Activated B cell treated with CpG ODN at 0.5 μM for 24 hours (primary cell): ENCODE measurements around the gene PRELID2. TPM values are rescaled to one million over a fixed set of nuclear protein-coding genes. Genes with fewer than 3 reads are reported as not detected.

Experiments used
- ATAC-seq: fragments of 200-7000 bp; cut with Tn5 transposase; one replicate; pipeline ENCODE4 v1.10.0; 2021; ENCODE audit warnings: low read depth, mild to moderate bottlenecking, moderate library complexity
- CTCF ChIA-PET: fragments of 350-600 bp; sonication (Branson Sonifier 250); formaldehyde crosslinking; loops from one replicate; lab custom pipeline; 2021; ENCODE audit warnings: antibody characterized with exemption; lab: Charles Lee
- POLR2A ChIA-PET: fragments of 350-600 bp; sonication (Branson Sonifier 250); formaldehyde crosslinking; loops from one replicate; lab custom pipeline; 2021; ENCODE audit warnings: antibody characterized with exemption; lab: Charles Lee
- DNase-seq: peaks from one replicate; pipeline ENCODE4 v3.0.0; 2022
- H3K27ac Mint-ChIP-seq: one replicate; pipeline ENCODE4 v1.8.0; 2020; ENCODE audit warnings: mixed read lengths
- H3K27me3 Mint-ChIP-seq: one replicate; pipeline ENCODE4 v1.8.0; 2021; ENCODE audit warnings: mixed read lengths
- H3K36me3 Mint-ChIP-seq: one replicate; pipeline ENCODE4 v1.8.0; 2021; ENCODE audit warnings: low read depth, mixed read lengths
- H3K4me1 Mint-ChIP-seq: one replicate; pipeline ENCODE4 v1.8.0; 2021; ENCODE audit warnings: mixed read lengths
- H3K4me3 Mint-ChIP-seq: one replicate; pipeline ENCODE4 v1.8.0; 2020; ENCODE audit warnings: mild to moderate bottlenecking, mixed read lengths
- H3K9me3 Mint-ChIP-seq: one replicate; pipeline ENCODE4 v1.8.0; 2020; ENCODE audit warnings: mixed read lengths
- intact Hi-C: fragments of 100-400 bp; cut with micrococcal nuclease; formaldehyde crosslinking; loops from one replicate; pipeline ENCODE4 v1.15.1; 2024
- total RNA-seq: library from RNA; stranded (reverse); gene quantifications from 2 replicates; pipeline ENCODE4 v1.2.3, GENCODE V29; 2022
- TF ChIP-seq, protein P1 (sequence below): fragments of 200-600 bp; IDR thresholded peaks from one replicate; pipeline ENCODE4 v1.8.0; 2022; ENCODE audit warnings: antibody characterized with exemption, mild to moderate bottlenecking

PRELID2 gene
- total RNA-seq, 1 donor from 2014 or later, result 3.3 TPM

DNA sequence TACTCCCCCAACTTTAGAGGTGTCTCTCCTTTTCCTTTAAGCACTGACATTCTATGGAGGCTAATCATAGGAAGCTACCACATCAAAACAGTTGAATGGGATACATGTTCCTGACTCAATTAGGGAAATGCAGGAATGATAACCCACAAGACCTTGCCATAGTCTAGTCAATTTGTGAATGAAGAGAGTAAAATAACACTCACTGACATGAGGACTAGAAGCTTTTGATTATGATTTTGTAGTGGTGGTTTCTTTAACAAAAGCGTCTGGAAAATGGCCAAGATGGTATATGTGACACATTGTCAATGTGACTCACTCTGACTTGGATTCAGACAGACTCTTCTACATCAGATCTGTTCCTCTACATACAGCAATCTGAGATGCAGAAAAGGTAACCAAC is 13.7 kb upstream of the PRELID2 start:
- intact Hi-C loops, result no loop called here
- Mint-ChIP-seq H3K9me3 (no peaks in the 10 kb centered on the region), H3K27me3 (peaks cover 13% of the 10 kb centered on the region), H3K27ac (no peak overlapping the region), H3K4me3 (no peak overlapping the region), H3K36me3 (no peaks in the 10 kb centered on the region), H3K4me1 (no peaks in the 10 kb centered on the region)
- POLR2A ChIA-PET, result no interaction called here
- DNase-seq (no peak), ATAC-seq (no peak)
- TF ChIP-seq, protein P1, sequence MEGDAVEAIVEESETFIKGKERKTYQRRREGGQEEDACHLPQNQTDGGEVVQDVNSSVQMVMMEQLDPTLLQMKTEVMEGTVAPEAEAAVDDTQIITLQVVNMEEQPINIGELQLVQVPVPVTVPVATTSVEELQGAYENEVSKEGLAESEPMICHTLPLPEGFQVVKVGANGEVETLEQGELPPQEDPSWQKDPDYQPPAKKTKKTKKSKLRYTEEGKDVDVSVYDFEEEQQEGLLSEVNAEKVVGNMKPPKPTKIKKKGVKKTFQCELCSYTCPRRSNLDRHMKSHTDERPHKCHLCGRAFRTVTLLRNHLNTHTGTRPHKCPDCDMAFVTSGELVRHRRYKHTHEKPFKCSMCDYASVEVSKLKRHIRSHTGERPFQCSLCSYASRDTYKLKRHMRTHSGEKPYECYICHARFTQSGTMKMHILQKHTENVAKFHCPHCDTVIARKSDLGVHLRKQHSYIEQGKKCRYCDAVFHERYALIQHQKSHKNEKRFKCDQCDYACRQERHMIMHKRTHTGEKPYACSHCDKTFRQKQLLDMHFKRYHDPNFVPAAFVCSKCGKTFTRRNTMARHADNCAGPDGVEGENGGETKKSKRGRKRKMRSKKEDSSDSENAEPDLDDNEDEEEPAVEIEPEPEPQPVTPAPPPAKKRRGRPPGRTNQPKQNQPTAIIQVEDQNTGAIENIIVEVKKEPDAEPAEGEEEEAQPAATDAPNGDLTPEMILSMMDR, result no peak
- CTCF ChIA-PET, result no interaction called here

DNA sequence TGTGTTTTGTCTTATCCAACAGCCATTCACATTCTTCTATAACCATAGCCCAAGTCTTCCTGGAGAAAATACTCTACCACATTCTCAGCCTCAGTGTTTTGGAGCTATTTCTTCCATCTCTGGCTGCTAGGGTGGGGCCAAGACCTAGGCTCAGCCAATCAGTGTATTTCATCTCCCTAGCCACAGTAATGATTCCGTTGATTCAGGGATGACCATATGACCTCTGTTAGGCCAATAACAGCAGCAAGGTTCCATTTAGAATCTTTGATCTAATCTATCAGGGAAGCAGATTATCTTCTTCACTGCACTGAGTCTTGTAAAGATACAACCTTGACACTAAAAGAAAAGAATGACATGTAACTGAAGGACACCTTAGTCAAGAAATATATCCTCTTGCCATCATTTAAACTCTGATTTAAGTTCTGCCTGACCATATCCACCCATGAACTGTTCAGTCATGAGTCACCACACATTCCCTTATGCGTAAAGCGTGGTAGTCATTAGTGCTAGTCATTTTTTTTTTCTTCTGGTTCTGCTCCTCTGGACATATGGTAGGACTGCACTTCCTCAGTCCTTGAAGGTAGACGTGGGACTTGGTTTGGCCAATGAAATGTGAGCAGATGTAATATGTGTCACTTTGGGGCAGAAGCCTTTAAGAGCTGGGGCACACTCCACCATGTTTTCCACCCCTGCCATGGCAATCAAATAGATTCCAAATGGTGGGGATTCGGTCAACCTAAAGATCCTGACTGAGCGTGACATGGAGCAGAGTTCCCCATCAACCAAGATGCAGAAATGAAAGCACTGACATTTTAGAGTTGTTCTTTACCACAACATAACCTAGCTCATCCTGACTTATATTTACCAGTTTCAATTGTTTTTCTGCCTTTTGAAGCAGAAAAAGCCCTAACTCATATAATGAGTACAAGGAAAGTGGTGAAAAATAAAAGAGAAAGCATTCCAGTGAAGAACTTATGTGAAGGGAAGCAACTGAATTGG is 12.7 kb upstream of the PRELID2 start:
- Mint-ChIP-seq H3K27me3 (peaks cover 12% of the 10 kb centered on the region), H3K4me1 (no peaks in the 10 kb centered on the region), H3K4me3 (no peak overlapping the region), H3K27ac (no peak overlapping the region), H3K36me3 (no peaks in the 10 kb centered on the region), H3K9me3 (no peaks in the 10 kb centered on the region)
- TF ChIP-seq, protein P1, result no peak
- no peak for ATAC-seq
- POLR2A ChIA-PET, result no interaction called here
- intact Hi-C loops, result no loop called here
- no peak for DNase-seq
- CTCF ChIA-PET, result no interaction called here

DNA sequence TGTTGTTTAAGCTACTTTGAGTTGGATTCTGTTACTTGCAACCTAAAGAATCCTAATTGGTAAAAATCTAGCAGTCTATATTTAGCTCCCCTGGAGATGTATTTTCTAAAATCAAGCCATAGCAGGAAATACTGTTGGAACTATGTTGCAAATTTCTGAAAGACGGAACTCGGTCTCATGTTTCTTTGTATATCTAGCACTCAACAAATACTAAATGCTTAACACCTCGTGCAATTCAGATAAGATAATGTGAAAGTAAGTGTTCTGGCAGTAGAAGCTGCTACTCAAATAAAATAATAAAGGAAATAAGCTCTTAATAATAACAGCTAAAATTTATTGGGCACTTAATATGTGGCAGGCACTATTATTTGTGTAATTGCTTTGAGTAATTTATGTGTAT is 10.9 kb upstream of the PRELID2 start:
- no peak overlapping the region for H3K4me3 Mint-ChIP-seq
- ChIA-PET POLR2A (no interaction called here), CTCF (no interaction called here)
- no peak overlapping the region for H3K27ac Mint-ChIP-seq
- no peaks in the 10 kb centered on the region for H3K9me3 Mint-ChIP-seq
- TF ChIP-seq, protein P1, result no peak
- ATAC-seq (no peak), DNase-seq (no peak)
- H3K27me3 Mint-ChIP-seq, result peaks cover 12% of the 10 kb centered on the region
- no peaks in the 10 kb centered on the region for H3K4me1 Mint-ChIP-seq
- intact Hi-C loops, result no loop called here
- no peaks in the 10 kb centered on the region for H3K36me3 Mint-ChIP-seq

DNA sequence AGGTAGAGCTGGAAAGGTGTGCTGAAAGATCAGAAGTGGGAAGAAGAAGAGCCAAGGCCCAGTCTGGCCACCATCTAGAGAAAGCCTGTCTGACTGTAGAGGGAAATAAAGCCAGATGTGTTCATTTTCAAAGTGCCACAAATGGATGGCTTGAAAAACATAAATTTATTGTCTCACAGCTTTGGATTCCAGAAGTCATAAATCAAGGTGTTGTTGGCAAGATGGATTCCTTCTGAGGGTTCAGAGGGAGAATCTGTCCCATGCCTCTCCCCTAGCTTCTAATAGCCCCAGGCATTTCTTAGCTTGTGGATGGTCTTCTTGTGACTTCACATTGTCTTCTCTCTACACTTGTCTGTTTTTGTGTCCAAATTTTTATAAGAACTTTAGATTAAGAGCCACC is 6.2 kb upstream of the PRELID2 start:
- DNase-seq (no peak), ATAC-seq (no peak)
- Mint-ChIP-seq H3K4me3 (no peak overlapping the region), H3K36me3 (no peaks in the 10 kb centered on the region), H3K27me3 (peaks cover 11% of the 10 kb centered on the region), H3K27ac (no peak overlapping the region), H3K9me3 (no peaks in the 10 kb centered on the region), H3K4me1 (peaks cover 3% of the 10 kb centered on the region)
- CTCF ChIA-PET, result no interaction called here
- POLR2A ChIA-PET, result no interaction called here
- intact Hi-C loops, result no loop called here
- TF ChIP-seq, protein P1, result no peak

DNA sequence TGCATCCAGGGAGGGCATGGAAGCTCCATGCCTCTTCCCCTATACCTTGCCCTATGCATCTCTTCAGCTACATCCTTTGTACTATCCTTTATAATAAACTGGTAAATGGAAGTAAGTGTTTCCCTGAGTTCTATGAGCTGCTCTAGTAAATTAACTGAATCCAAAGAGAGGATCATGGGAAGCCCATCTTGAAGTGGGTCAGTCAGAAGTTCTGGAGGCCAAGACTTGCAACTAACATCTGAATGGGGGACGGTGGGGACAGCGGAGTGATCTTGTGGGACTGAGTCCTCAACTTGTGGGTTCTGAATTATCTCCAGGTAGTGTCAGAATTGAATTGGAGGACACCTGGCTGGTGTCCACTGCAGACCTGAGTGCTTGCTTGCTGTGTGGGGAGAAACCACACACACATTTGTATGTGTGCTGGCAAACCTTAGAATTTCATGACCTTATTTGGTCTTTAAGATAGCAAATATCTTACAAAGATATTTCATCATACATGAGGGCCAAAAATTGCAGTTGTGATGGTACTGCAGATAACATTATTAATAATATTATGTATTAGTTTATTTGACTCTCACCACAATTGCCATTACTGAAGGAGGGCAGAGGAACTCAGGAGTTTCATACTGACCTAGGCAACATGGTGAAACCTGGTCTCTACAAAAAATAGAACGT is 5.5 kb upstream of the PRELID2 start:
- Mint-ChIP-seq H3K27ac (no peak overlapping the region), H3K27me3 (peaks cover 11% of the 10 kb centered on the region), H3K4me3 (no peak overlapping the region), H3K4me1 (peaks cover 8% of the 10 kb centered on the region), H3K36me3 (no peaks in the 10 kb centered on the region), H3K9me3 (no peaks in the 10 kb centered on the region)
- POLR2A ChIA-PET, result no interaction called here
- ATAC-seq, result no peak
- CTCF ChIA-PET, result no interaction called here
- intact Hi-C loops, result no loop called here
- TF ChIP-seq, protein P1, result no peak
- DNase-seq, result no peak
